ENCODE measurements around the gene RFPL2. TPM values are rescaled to one million over a fixed set of nuclear protein-coding genes. Genes with fewer than 3 reads are reported as not detected.

The RFPL2 gene
- total RNA-seq, 4 donors from 2014 or later = not detected

- H3K4me3 ChIP-seq = no peak overlapping the region
- intact Hi-C loops (cut with DNase I; ENCODE audit: low total_unique reads) = no loop called here
- H3K27me3 ChIP-seq = peaks cover 0 to 6% of the 10 kb centered on the region in 2 donors
- no peak for TF ChIP-seq POLR2A (IDR thresholded peaks at IDR 0.05)
- no peak for TF ChIP-seq CTCF (IDR thresholded peaks at IDR 0.05)
- no peak overlapping the region for H3K27ac ChIP-seq
- no peaks in the 10 kb centered on the region for H3K9me3 ChIP-seq
- no peaks in the 10 kb centered on the region for H3K4me1 ChIP-seq
- no peaks in the 10 kb centered on the region for H3K36me3 ChIP-seq
- no peak for DNase-seq
These were observed 12.6 kb upstream of the RFPL2 start for GRCh38 chr22:32217465-32217864.

- Histone ChIP-seq H3K4me1 (no peaks in the 10 kb centered on the region), H3K27ac (no peak overlapping the region), H3K36me3 (no peaks in the 10 kb centered on the region), H3K27me3 (peaks cover 0 to 6% of the 10 kb centered on the region in 2 donors), H3K9me3 (no peaks in the 10 kb centered on the region), H3K4me3 (no peak overlapping the region)
- DNase-seq = no peak
- no peak for TF ChIP-seq CTCF (IDR thresholded peaks at IDR 0.05)
- TF ChIP-seq POLR2A (IDR thresholded peaks at IDR 0.05) = no peak
- intact Hi-C loops (cut with DNase I; ENCODE audit: low total_unique reads) = no loop called here
These were observed 12.0 kb upstream of the RFPL2 start for GRCh38 chr22:32216911-32217310.

GRCh38 chr22:32211011-32211410 is 6.1 kb upstream of the RFPL2 start:
- H3K4me1 ChIP-seq = no peaks in the 10 kb centered on the region
- H3K9me3 ChIP-seq = no peaks in the 10 kb centered on the region
- H3K27ac ChIP-seq = no peak overlapping the region
- intact Hi-C loops (cut with DNase I; ENCODE audit: low total_unique reads) = no loop called here
- no peak for DNase-seq
- TF ChIP-seq POLR2A (IDR thresholded peaks at IDR 0.05) = no peak
- no peak for TF ChIP-seq CTCF (IDR thresholded peaks at IDR 0.05)
- H3K4me3 ChIP-seq = no peak overlapping the region
- H3K36me3 ChIP-seq = no peaks in the 10 kb centered on the region
- H3K27me3 ChIP-seq = peaks cover 0 to 5% of the 10 kb centered on the region in 2 donors

GRCh38 chr22:32208681-32209080 is 3.8 kb upstream of the RFPL2 start:
- Histone ChIP-seq H3K4me3 (no peak overlapping the region), H3K4me1 (no peaks in the 10 kb centered on the region), H3K27me3 (peaks cover 0 to 2% of the 10 kb centered on the region in 2 donors), H3K36me3 (no peaks in the 10 kb centered on the region), H3K9me3 (no peaks in the 10 kb centered on the region), H3K27ac (no peak overlapping the region)
- DNase-seq = no peak
- intact Hi-C loops (cut with DNase I; ENCODE audit: low total_unique reads) = no loop called here
- TF ChIP-seq POLR2A (IDR thresholded peaks at IDR 0.05) = no peak
- no peak for TF ChIP-seq CTCF (IDR thresholded peaks at IDR 0.05)

GRCh38 chr22:32207971-32208480 is 3.2 kb upstream of the RFPL2 start:
- no peak for TF ChIP-seq CTCF (IDR thresholded peaks at IDR 0.05)
- no peak for TF ChIP-seq POLR2A (IDR thresholded peaks at IDR 0.05)
- intact Hi-C loops (cut with DNase I; ENCODE audit: low total_unique reads) = no loop called here
- H3K27me3 ChIP-seq = peaks cover 0 to 8% of the 10 kb centered on the region in 2 donors
- H3K4me3 ChIP-seq = no peak overlapping the region
- no peaks in the 10 kb centered on the region for H3K9me3 ChIP-seq
- H3K27ac ChIP-seq = no peak overlapping the region
- no peaks in the 10 kb centered on the region for H3K4me1 ChIP-seq
- H3K36me3 ChIP-seq = no peaks in the 10 kb centered on the region
- DNase-seq = no peak
